Psoas muscle (tissue), 8 donors: ENCODE results near the gene LCP1. TPM values are rescaled to one million over a fixed set of nuclear protein-coding genes. Genes with fewer than 3 reads are reported as not detected.

ENCODE experiments used
- ATAC-seq, 4 donors: fragments of 200-7000 bp; cut with Tn5 transposase; one replicate each; pipeline ENCODE4 v1.9.1; 2020; ENCODE audit warnings: moderate library complexity in 3 of 4, mild to moderate bottlenecking in 2 of 4
- DNase-seq, 2 donors: peaks; one replicate each; pipeline ENCODE4 v3.0.0-alpha.2; 2020
- H3K27ac ChIP-seq: fragments of 200-600 bp; one replicate; pipeline ENCODE4 v1.8.0; 2022
- H3K27me3 ChIP-seq, 3 donors: fragments of 200-600 bp in 1 of 3; one replicate each; pipeline versions ENCODE4 v1.6.1 to v1.8.0; 2013 to 2022; ENCODE audit warnings: low read length in 2 of 3, mild to moderate bottlenecking in 2 of 3, moderate library complexity in 1 of 3; ENCODE audit not compliant: insufficient read depth in 3 of 3
- H3K36me3 ChIP-seq, 2 donors: fragments of 200-600 bp in 1 of 2; one replicate each; pipeline versions ENCODE4 v1.6.1 to v1.8.0; 2013 to 2022; ENCODE audit warnings: low read depth in 1 of 2, mild to moderate bottlenecking in 1 of 2, moderate library complexity in 1 of 2; ENCODE audit not compliant: insufficient read depth in 1 of 2
- H3K4me1 ChIP-seq: fragments of 200-600 bp; one replicate; pipeline ENCODE4 v1.8.0; 2022
- H3K4me3 ChIP-seq: fragments of 200-600 bp; one replicate; pipeline ENCODE4 v1.8.0; 2022; ENCODE audit warnings: mild to moderate bottlenecking
- H3K9me3 ChIP-seq: fragments of 200-600 bp; one replicate; pipeline ENCODE4 v1.8.0; 2022
- WGBS, 3 donors: extraction: QIAGEN DNeasy Blood & Tissue Kit; methylation state at CpG; one replicate each; pipeline versions ENCODE4 v1.1.6 to v1.1.7; 2013; 5-methylcytosine and 5-hydroxymethylcytosine counted together
- intact Hi-C, 2 donors: fragments of 100-400 bp; cut with DNase I; formaldehyde crosslinking; loops; one replicate each; pipeline versions ENCODE4 v1.11.0 to v1.14.2; 2022
- polyA plus RNA-seq, 3 donors: library from polyadenylated mRNA; stranded (reverse); fragments of 200-250 nt; gene quantifications; one replicate each; pipeline ENCODE4 v1.2.3, GENCODE V29; 2013
- total RNA-seq, 4 donors: library from RNA; stranded (reverse); fragmentation: NEBNext Ultra II Directional in 2 of 4; extraction: Animal tissue kit (Norgen Biotek cat#: 25700) in 2 of 4; gene quantifications; one replicate each; pipeline versions ENCODE4 v1.2.1 to v1.2.4, GENCODE V29; 2021 to 2023
- TF ChIP-seq, protein P1 (sequence below): fragments of 200-600 bp; IDR thresholded peaks from one replicate; pipeline ENCODE4 v1.8.0; 2022; ENCODE audit warnings: antibody characterized with exemption
- donor health status: healthy with polysubstance abuse.
- donor health status: DM: no; HTN: no; CAD: no; lungs with moderate emphysema.
- donor health status: Bipolar disorder and iron deficiency.
- donor health status: healthy.
- donor health status: DM: yes; HTN: yes; CAD: no.
- donor health status: DM: no; HTN: no; CAD: no.
- donor health status: DM: no; HTN: no; CAD: no.
- donor health status: DM: yes; HTN: yes; CAD: no.

The LCP1 gene
- total and polyA plus RNA-seq, 7 donors, result 2.0 to 14.8 (median 8.0) TPM

DNA sequence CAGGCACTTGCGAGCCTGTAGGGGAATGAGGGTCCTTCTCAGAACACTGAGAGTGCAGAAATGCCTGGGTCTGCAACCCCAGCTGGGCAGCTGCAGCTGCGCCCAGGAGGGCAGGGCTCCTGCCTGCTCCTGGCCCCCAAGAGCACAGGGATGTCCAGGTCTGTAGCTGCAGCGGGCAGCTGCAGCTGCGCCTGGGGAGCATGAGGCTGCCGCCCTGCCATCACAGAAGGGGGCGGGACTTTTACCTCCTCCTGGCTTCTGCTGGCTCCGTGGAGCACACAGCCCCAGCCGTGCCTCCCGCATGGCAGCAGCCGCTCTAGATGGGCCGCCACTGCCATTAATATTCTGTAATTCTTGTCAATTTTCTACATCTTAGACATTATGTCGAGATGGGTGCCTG lies 95.0 kb downstream of the LCP1 start:
- 85 to 89% (median 88%) methylated on average over 12 of the region's 12 CpGs for WGBS, 3 donors
- ATAC-seq, result no peak
- no peak overlapping the region for H3K27ac ChIP-seq
- H3K4me3 ChIP-seq, result no peak overlapping the region
- DNase-seq, result no peak
- H3K9me3 ChIP-seq, result no peaks in the 10 kb centered on the region
- H3K4me1 ChIP-seq, result no peaks in the 10 kb centered on the region
- TF ChIP-seq, protein P1, sequence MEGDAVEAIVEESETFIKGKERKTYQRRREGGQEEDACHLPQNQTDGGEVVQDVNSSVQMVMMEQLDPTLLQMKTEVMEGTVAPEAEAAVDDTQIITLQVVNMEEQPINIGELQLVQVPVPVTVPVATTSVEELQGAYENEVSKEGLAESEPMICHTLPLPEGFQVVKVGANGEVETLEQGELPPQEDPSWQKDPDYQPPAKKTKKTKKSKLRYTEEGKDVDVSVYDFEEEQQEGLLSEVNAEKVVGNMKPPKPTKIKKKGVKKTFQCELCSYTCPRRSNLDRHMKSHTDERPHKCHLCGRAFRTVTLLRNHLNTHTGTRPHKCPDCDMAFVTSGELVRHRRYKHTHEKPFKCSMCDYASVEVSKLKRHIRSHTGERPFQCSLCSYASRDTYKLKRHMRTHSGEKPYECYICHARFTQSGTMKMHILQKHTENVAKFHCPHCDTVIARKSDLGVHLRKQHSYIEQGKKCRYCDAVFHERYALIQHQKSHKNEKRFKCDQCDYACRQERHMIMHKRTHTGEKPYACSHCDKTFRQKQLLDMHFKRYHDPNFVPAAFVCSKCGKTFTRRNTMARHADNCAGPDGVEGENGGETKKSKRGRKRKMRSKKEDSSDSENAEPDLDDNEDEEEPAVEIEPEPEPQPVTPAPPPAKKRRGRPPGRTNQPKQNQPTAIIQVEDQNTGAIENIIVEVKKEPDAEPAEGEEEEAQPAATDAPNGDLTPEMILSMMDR, result no peak
- H3K27me3 ChIP-seq, result peaks cover 0 to 3% (median 2%) of the 10 kb centered on the region in 3 donors
- H3K36me3 ChIP-seq, result no peaks in the 10 kb centered on the region
- intact Hi-C loops, result no loop called here

DNA sequence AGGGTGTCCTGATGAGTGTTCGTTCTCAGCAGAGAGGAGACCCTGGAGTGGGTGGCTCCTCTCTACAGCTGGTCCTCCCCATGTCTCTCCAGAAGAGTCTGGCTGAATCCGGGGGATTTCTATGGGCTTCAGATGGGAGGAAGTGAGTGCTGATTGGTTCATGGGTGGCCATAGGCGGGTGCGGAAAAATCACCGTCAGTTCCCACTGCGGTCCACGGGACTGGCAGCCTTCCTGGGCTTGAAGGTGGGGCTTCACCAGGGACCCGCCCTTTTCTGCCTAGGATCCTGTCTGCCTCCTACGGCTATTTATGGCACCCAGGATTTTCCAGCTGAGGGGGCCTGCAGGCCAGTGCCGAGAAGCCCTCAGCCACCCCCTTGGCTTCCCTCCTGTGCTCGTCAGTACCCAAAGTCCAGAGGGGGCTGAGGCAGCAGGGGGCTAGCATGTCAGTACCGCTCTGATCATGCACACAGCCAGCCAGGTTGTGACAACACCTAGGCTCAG lies 95.5 kb downstream of the LCP1 start:
- no peak overlapping the region for H3K4me3 ChIP-seq
- WGBS, 3 donors, result 79 to 89% (median 80%) methylated on average over 12 of the region's 12 CpGs
- no peak overlapping the region for H3K27ac ChIP-seq
- peaks cover 0 to 3% (median 2%) of the 10 kb centered on the region in 3 donors for H3K27me3 ChIP-seq
- intact Hi-C loops, result no loop called here
- TF ChIP-seq, protein P1, result no peak
- H3K9me3 ChIP-seq, result no peaks in the 10 kb centered on the region
- DNase-seq (no peak), ATAC-seq (no peak)
- no peaks in the 10 kb centered on the region for H3K4me1 ChIP-seq
- no peaks in the 10 kb centered on the region for H3K36me3 ChIP-seq

DNA sequence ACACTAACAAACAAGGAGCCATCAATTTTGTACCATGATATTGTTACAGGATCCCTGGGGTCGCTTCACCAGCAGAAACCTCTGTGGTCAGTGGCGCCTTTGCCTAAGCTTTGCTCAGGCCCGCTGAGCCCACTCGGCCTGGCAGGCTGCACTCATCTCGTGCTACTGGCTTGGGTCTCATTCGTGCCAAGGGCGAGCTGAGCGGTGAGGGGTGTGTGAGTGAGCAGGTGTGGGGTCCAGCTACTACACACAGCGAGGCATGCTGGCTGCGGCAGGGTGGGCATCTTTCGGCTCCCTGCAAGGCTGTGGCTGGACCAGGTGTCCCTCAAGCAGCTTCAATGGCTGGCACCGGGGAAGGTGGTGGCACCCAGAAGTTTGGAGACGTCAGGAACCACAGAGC lies 96.2 kb downstream of the LCP1 start:
- WGBS, 3 donors, result 90 to 96% (median 94%) methylated on average over 13 of the region's 13 CpGs
- intact Hi-C loops, result no loop called here
- Histone ChIP-seq H3K9me3 (no peaks in the 10 kb centered on the region), H3K4me1 (no peaks in the 10 kb centered on the region), H3K36me3 (no peaks in the 10 kb centered on the region), H3K27me3 (peaks cover 0 to 3% (median 2%) of the 10 kb centered on the region in 3 donors), H3K4me3 (no peak overlapping the region), H3K27ac (no peak overlapping the region)
- ATAC-seq, result no peak
- DNase-seq, result no peak
- TF ChIP-seq, protein P1, result no peak

DNA sequence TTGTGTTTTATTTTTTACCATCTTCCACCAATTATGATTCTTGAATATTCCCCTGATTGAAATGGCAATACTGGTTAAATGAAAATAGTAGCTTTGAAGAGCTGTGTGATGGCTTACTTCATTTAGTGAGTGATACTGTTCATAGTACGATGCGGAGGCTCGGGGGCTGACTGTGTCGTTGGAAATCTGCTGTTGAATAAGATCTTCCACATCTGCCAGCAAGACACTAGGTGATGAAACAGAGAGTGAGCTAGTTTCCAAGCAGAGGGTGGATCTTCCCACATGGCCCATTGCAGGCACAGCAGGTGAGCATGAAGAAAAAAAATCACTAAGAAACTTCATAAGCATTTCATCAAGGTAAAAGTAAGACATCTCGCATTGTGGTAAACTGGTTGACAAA lies 99.7 kb downstream of the LCP1 start:
- no peak for DNase-seq
- WGBS, 3 donors, result 89 to 94% (median 91%) methylated on average over 5 of the region's 5 CpGs
- Histone ChIP-seq H3K9me3 (no peaks in the 10 kb centered on the region), H3K4me1 (no peaks in the 10 kb centered on the region), H3K27ac (no peak overlapping the region), H3K4me3 (no peak overlapping the region), H3K36me3 (no peaks in the 10 kb centered on the region), H3K27me3 (peaks cover 0 to 2% (median 0%) of the 10 kb centered on the region in 3 donors)
- intact Hi-C loops, result no loop called here
- TF ChIP-seq, protein P1, result no peak
- no peak for ATAC-seq

DNA sequence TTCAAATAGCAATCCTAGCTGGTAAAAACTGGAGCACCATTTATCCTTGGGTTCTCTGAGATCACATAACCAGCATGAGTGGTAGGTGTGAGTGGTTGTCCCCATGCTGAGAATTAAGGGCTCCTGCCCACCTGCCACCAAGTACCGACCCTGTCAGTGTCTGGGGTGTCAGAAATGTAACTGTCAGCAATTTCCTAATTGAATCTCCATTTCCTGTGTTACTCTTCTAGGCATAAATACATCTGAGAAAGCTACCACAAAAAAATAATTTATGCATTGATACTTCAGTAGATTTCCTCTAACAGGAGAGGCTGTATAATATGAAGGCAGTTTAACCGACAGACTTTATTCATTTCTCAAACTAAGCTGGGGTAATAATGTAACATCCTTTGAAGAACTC lies 102.2 kb downstream of the LCP1 start:
- no peaks in the 10 kb centered on the region for H3K4me1 ChIP-seq
- H3K27me3 ChIP-seq, result no peaks in the 10 kb centered on the region
- 44 to 55% (median 52%) methylated on average over 2 of the region's 2 CpGs for WGBS, 3 donors
- no peaks in the 10 kb centered on the region for H3K9me3 ChIP-seq
- no peak overlapping the region for H3K27ac ChIP-seq
- intact Hi-C loops, result no loop called here
- H3K36me3 ChIP-seq, result no peaks in the 10 kb centered on the region
- no peak for DNase-seq
- TF ChIP-seq, protein P1, result no peak
- ATAC-seq, result no peak
- no peak overlapping the region for H3K4me3 ChIP-seq
